Measurements from ENCODE around the gene ERGIC1.

Gene ERGIC1

DNA sequence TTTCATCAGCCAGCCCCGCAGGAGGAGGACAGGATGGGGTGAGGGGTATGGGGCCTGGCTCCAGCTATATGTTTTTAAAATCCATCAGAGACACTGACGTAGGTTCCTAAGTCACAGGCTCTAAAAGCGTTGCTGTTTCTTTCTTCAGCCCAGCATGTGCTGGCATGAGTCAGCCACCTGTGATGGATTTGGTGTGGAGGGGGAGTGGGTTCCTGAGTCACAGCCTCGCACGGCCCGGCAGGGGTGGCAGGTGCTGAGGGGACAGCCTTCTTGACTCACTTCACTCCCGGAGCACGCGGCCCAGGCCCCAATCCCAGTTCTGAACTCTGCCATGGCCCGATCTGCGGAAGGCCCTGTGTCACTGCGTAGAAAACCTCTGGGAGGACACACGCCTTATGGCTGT lies 86.4 kb downstream of the ERGIC1 start:
- DNase-seq (ENCODE audit: low read depth, low spot score): no peak

DNA sequence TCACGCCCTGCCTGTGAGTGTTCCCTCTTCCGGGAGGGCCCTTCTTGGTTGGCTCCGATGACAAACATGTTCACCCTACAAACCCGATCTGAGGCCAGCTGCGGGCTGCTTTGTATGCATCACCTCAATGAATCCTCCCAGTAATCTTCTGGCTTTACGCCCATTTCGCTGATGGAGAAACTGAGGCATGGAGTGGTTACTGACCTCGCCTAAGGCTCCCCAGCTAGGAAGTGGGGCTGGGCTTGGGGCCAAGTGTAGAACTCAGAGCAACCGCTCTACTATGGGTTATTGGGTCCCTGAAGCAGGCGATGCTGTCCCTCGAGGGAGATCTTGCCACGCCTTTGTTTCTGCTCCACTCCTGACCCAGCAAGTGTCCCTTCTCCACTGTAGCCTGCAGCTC lies 86.9 kb downstream of the ERGIC1 start:
- no peak for DNase-seq (ENCODE audit: low read depth, low spot score)

DNA sequence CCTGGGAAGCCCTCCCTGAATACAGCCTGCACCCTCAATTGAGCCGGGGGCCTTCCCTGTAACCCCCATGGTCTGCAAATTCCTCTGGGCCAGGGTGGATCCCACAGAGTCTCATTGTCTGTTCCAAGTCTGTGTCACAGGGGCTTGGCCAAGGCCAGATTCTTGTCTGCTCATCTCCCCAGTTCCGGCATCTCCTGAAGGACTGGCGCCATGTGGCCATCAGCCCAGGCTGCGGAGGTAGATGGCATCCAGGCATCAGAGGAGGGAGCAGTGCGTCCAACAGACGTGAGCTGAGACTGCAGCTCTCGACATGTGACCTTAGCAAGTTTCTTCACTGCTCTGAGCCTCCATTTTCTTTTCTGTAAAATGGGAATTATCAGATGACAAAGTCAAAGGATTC lies 87.9 kb downstream of the ERGIC1 start:
- no peak for DNase-seq (ENCODE audit: low read depth, low spot score)

DNA sequence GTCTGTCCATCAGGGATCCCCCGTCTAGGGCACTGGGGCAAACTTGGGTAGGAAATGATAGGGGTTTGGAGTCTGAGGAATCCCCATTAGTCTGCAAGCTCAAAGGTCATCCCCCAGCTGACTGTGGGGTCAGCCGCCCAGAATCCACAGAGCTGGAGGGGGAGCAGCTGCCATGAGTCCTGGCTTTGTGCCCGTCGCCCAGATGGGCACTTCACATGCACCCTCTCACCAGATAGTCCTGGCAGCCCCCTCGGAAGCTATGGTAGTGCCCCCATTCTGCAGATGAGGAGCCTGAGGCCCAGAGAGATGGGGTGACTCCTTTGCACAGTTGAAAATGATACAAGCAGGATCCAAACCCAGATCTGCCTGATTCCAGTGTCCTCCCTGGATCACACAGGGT lies 89.5 kb downstream of the ERGIC1 start:
- DNase-seq (ENCODE audit: low read depth, low spot score): no peak

DNA sequence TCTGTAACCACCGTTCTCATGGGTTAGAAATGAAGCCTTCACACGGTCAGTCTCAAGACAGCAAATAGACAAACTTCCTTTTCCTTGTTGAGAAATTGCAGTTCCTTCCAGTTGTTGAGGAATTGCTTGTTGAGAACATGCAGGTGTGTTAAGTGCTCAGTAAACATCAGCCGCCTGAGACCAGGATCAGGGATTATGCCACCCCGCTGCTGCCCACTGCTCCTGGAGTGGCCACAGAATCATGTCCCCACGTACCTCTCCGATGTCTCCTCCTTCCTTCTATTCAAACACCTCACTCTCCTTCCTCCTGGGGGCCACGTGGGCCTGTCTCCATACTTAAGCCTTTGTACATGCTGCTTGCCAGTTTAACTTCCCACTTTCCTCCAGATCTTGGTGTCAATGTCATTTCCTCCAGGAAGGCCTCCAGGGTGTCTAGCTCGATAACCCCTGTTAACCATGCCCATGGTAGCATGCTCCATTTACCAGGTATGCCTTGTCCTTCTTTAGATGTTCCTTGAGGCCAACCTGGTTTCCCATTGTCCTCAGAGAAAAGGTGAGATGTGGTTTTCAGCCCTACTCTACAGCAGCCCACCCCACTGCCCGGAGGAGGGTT lies 91.4 kb downstream of the ERGIC1 start:
- DNase-seq (ENCODE audit: low read depth, low spot score): no peak

DNA sequence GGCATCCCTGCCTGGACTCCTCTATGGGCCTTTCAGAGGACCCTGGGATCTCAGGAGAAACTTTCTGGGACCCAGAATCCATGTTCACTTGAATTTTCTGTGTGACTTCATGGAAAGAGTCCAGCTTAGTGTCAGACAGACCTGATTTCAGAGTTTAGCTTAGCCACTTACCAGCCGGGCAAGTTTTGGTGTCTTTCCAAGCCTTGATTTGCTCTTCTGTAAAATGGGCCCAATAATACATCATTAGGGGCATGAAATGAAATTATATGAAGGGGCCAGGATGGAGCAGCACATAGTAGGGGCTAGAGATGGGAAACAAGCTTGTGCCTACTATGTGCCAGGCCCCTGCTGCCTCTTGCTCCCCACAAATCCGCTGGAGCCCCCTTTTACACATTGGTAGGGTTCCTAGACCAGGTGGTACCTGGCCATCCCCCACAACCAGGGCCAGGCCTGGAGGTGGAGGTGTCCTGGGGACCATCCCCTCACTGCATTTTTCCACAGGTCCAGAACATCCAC lies 92.0 kb downstream of the ERGIC1 start:
- no peak for DNase-seq (ENCODE audit: low read depth, low spot score)

DNA sequence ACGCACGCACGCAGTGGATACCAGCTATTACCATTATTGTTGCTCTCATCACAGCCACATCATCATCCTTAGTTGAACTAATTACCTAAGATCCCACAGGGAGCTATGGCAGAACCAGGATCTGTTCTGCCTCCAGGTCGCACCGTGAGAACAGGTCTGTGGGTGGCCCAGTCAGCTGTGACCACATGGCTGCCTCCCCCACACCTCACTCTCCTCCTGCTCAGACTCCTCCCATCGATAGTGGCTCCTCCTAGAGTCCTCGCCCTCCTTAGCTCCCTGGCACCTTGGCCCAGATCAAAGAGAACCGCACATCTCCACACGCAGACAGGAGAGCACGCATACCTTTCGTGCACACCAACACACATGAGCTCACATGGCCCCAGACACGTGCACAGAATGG lies 92.7 kb downstream of the ERGIC1 start:
- no peak for DNase-seq (ENCODE audit: low read depth, low spot score)

DNA sequence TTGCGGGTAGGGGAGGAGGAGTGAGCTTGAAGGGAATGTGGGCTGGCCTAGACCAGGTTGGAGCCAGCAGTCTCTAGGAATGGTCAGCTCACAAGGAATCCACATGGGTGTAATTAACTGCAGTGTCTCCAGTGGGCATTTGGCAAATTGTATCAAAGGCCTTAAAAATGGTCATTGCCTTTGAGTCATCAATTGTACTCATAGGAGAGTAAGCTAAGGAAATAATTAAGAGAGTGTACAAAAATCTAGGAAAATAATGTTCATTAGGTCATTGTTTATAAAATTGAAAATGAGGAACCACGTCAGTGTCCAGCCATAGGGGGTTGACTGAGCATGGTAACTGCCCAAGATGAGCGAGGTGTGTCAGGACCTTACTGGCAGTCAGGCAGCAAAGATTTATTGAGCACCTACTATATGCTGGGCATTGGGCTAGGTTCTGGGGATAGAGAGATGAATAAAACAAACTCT lies 95.4 kb downstream of the ERGIC1 start:
- no peak for DNase-seq (ENCODE audit: low read depth, low spot score)

DNA sequence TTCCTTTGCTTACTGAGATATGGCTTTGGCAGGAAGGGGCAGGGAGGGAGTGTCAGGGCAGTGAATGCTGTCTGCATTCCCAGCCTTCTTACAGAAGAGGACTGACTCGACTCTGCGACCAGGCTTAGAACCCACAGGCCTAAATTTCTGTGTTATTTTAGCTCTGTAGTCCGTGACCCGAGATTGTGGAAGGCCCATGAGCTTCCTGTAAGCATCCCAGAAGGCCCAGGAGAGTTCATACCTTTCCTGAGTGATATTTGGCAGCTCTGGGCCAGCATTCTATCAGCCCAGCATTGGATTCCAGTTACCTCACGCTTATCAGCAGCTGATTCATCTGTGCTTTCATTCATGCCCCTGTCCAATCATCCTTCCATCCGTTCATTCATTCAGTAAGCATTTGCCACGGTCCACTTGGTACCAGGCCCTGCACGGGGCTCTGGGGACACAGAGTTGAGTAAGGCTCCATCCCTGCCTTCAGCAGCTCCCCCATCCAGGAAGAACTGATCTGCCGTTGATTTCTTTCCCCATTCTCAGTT lies 97.0 kb downstream of the ERGIC1 start:
- DNase-seq (ENCODE audit: low read depth, low spot score): no peak

DNA sequence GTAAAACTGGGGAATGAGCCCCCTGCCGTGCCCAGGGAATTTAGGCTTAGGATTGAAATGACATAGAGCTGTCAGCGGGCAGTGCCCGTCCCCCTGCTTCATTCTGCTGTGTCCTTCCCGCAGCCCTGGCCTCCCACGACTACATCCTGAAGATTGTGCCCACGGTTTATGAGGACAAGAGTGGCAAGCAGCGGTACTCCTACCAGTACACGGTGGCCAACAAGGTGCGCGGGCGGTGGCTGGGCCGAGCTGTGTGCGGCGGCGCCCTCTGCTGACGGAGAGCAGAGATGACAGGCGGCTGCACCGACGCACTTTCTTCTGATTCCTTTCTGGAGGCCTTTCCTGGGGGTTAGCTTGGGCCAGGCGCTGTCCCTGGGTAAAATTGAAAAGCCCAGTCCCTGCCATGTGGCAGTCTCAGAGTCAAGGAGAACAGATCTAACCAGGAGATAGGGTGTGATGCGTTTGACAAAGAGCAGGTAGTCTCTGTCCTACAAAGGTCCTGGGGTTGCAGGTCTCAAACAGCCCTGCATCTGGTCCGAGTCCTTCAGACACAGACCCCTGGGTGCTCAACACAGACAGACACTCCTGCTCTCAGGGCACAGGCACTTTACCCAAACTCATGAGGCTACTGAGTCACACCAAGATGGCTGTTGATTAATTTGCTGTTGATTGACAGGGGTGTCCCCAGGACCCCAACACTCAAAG lies 98.4 kb downstream of the ERGIC1 start:
- DNase-seq (ENCODE audit: low read depth, low spot score): peak; percentile 51

DNA sequence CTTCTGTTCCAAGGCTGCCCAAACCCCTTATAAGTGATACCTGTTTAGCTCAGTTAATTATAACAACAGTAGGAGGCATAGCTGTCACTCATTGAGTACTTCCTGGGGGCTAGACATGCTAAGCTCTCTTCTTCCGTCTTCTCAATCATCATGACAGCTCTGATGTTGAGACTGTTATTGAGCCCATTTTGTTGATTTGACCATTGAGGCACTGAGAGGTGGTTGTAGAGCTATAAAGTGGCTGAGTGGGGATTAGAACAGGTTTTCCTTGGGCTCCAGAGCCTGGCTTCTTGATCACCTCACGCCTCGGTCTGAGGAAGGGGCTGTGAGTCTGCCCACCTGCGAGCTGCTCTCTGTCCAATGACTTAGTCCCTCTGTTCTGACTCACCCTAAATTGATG lies 99.2 kb downstream of the ERGIC1 start:
- DNase-seq (ENCODE audit: low read depth, low spot score): no peak

DNA sequence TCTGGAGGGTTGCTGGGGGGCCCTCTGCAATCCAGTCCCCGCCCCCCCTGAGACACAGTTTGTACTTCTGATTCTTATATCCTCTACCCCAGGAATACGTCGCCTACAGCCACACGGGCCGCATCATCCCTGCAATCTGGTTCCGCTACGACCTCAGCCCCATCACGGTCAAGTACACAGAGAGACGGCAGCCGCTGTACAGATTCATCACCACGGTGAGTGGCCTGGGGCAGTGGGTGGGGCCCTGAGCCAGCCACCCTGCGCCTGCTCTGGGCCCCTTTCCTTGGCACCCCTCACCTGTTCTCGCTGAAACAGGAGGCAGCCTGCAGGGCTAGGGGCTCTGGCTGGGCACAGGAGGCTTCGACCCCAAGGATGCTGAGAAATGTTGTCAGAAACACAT lies 101.0 kb downstream of the ERGIC1 start:
- no peak for DNase-seq (ENCODE audit: low read depth, low spot score)

DNA sequence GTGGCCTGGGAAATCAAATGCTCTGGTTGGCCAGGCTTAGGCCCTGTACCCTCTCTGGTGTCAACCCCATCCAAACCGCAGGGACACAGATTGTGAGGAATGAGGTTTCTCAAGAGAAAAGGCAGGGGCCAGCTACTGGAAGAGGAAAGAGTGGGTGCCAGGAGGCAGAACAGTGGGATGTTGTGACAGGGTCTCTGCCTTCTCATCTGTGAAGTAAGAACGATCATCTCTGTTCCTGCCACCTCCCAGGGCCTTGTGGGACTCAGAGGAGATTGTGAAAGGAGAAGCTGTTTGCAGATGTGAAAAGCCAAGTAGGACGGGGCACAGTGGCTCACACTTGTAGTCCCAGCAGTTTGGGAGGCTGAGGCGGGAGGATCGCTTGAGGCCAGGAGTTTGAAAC lies 102.3 kb downstream of the ERGIC1 start:
- no peak for DNase-seq (ENCODE audit: low read depth, low spot score)

DNA sequence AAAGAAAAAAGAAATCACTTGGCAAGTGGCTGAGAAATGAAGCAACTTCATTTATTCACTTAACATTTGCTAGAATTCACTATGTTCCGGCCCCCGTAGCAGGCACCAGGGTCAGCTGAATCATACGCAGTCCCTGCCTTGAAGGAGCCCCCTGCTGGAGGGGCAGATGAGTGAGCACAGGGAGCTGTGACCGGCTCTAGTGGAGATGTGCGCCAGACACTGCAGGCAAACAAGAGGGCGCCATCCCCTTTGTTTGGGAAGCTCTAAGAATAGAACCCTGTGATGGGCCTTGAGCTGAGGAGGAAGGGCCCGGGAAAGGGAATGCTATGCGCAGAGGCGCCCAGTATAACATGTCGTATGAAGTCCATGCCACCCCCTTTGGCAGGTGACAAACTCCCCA lies 105.0 kb downstream of the ERGIC1 start:
- no peak for DNase-seq (ENCODE audit: low read depth, low spot score)

DNA sequence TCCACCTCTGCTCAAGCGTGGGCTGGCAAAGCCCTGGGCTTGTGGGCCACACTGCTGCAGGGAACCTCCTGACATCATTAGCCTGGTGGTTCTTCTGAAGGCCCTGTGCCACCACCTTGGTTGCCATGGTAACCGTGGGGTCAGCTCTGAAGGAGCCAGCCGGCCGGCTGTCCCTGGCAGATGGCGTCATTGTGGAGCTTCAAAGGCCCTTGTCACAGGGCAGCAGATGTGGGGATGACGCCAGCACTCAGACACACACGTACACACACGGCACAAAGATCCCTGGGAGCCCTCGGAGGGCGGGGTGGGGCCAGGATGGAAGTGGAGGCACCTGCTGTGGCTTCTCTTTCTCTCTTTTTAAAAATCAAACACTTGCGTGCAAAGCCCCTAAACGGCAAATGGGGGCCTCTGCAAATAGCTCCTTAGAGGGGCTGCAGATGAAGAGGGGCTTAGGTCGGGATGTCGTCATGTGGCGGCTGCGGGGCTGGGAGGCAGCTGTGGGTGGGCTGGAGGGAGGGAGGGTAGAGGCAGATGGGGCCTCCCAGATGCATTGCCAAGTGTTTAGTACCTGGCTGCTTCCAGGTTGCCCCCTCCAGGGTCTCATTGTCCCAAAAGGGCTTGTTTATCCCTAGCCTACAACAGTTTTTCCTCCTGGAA lies 105.7 kb downstream of the ERGIC1 start:
- DNase-seq (ENCODE audit: low read depth, low spot score): no peak

DNA sequence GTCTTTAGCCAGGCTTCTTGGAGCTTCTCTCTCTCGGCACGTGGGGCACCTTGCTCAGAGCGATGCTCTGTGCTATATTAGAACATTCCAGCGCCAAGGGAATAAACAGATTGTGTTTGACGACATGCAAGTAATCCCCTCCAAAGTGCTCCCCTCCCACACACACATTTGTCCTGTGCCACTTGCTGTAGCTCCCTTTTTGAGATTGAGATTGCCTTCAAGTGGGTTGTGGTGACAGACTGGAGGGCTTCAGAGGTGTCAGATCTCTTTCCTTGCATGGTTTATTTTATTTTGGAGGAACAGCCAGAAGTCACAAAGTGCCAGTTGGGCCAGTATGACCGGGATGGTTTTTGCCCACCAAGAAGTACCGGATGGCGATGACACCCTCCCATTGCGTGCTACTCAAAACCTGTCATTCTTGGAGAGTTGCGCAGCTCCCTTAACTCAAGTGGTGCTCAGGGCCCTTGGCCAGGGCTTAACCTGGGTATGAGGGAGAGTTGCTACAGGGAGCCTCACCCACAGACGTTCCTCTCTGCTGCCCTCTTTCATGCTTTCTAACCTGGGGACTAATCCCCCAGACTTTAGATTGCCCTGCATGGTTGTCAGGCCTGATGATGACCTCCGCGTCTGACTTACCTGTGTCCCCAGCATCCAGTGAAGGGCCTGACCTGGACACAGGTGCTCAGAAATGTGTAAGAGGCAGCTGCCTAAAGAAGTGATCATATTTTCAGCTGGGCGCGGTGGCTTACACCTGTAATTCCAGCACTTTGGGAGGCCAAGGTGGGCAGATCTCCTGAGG lies 106.4 kb downstream of the ERGIC1 start:
- DNase-seq (ENCODE audit: low read depth, low spot score): no peak

DNA sequence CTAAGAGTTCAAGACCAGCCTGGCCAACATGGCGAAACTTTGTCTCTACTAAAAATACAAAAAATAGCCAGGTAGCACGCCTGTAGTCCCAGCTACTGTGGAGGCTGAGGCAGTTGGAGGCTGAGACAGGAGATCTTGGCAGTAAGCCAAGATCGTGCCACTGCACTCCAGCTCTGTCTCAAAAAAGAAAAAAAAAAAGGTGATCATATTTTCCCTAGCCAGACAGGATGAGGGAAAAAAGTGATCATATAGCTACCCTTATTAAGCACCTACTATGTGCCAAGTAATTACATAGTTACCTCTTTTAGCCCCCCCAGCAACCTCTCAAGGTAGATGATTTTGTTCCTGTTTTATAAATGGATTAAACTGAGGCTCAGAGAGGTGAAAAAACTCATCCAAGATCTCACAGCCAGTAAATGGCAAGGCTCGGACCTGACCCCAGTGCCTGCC lies 107.0 kb downstream of the ERGIC1 start:
- no peak for DNase-seq (ENCODE audit: low read depth, low spot score)

DNA sequence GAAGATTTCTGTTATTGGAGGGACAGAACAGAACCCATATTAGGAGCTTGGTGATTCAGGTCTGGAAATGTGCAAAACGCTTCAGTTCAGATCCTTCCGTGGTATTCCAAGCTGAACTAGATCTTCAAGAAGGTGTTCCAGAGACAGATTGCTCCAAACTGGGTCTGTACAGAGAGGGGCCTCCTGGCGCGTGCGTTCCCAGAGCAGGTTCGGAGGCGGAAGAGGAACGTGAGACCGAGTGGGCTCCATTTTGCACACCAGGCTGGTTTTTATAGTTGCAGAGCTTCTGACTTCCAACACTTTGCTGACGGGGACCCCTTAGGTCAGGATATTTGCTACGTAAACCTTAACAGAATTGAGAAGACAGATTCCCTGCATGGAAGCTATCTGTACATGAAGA lies 108.5 kb downstream of the ERGIC1 start:
- DNase-seq (ENCODE audit: low read depth, low spot score): no peak

DNA sequence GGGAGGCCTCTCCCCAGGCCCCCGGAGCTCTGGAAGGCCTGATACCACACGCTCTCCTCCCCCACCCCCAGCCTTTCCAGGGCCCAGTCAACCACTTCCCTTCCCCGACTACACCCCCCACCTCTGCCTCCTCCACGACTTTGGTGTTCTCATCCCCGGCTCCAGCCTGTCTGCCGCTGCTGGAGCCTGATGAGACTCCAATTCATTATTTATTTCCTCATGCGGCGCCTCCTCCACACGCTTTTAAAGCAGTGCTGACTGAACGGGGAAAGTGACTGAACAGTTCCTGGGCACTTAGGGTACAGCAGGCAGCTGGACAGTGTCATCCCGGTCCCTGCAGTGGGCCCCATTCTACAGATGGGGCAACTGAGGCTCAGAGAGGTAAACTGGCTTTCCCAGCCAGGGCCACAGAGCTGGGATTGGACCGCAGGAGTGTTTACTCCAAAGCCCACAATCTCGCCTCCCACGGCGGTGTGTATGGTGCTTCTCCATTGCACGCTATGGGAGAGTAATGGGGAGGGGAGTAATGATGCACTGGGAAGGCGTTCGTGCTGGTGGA lies 109.3 kb downstream of the ERGIC1 start:
- no peak for DNase-seq (ENCODE audit: low read depth, low spot score)

DNA sequence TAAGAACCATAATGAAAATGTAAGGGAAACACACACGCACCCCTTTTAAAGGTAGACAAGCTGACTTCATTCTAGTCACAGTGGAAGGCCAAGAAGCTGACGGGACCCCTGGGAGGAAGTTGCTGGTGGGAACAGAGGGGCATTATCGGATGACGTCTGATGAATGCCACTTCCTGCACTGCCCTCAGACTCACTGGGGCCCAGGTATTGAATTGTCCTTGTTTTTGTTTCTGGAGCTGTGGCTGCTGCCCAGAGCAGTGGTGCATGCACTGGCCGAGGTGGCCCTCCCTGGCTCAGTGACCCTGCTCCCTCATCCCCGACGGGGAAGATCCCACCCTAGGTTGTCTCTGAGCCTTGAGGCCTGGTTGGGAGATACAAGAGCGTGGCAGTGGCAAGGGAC lies 109.9 kb downstream of the ERGIC1 start:
- no peak for DNase-seq (ENCODE audit: low read depth, low spot score)

DNA sequence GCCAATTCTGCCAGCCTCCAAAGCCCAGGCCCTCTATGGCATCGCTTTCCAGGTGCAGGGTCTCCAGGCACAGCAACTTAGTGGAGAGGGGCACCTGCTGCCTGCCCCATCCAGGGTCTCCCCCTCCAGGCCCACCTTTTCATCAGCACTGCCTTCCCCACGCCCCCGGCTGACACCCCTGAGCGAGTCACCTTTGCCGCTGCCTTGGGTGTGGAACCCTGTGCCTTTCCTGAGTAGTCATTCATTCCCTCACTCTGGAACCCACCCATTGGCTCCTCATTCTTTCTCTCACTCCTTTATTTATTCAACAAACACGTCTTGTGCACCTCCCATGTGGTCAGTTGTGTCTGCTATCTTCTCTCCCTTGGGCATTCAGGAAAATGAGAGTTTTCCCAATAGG lies 110.7 kb downstream of the ERGIC1 start:
- no peak for DNase-seq (ENCODE audit: low read depth, low spot score)
